ENCODE measurements around the gene CHST10.
A peak's percentile ranks its signal among the peaks of the same experiment; 100 is the strongest.

CHST10 gene, protein sequence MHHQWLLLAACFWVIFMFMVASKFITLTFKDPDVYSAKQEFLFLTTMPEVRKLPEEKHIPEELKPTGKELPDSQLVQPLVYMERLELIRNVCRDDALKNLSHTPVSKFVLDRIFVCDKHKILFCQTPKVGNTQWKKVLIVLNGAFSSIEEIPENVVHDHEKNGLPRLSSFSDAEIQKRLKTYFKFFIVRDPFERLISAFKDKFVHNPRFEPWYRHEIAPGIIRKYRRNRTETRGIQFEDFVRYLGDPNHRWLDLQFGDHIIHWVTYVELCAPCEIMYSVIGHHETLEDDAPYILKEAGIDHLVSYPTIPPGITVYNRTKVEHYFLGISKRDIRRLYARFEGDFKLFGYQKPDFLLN

DNA sequence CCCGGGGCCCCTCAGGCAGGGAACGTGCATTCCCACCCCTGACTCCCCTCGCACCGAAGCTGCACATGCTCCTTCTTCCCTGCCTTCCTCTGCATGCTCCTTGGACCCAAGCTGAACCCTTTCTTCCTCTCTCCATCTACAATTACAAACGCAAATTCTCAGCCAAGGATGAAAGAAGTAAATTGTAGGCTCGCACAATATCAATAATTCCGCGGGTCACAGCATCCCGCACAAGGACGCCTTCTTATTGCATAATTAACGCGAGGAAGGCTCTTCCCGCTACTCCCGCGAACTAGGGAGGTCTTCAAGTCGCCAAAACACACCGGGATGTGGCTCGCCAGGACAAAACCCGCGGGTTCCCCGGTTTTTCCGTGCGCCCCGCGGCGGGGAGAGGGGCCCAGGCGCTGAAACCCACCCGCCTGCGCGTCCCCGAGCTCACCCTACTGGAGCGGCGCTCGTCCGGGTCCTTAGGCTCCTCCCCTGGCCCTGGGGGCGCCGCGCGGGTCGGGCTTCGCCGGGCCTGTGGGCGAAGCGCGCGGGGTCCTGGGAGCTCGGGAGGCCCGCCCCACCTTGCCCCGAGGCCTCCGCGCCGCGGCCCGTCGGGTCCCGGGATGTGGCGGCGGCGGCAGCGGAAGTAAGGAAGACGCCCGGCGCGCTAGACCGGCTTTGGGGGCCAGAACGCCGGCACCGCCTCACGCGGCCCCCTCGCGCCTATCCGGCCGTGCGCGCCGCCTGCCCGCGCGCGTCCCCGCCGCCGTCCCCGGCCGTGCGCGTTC is at the start of gene CHST10:
CHST10 (minus strand) TSS at position 734 of the 776 bp plus-strand sequence. CDS start 10,993 bp downstream, outside the sequence.
- no peak for DNase-seq (ENCODE audit: low read depth)

- no peak for DNase-seq (ENCODE audit: low read depth)
Measured at GRCh38 chr2:100460904-100461530, 43.5 kb upstream of the CHST10 start.

DNA sequence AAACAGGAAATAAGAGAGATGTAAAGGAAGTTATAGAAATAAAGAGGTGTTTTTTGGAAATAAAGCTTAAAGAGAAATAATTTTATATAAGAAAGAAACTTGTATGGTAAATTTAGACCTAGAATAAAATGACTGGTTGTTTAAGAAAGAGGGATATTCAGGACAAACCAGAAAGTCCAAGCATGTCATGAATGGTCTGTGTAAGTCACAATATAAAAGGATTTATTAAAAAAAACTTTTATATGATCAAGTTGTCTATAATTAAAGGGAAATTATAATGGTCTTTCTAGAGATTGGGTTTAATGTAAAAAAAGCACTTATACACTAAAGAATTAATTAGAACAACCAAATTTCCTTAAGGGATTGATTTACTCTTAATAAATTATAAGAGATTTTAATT is 38.9 kb upstream of the CHST10 start:
- peak; percentile 19 for DNase-seq (ENCODE audit: low read depth)

DNA sequence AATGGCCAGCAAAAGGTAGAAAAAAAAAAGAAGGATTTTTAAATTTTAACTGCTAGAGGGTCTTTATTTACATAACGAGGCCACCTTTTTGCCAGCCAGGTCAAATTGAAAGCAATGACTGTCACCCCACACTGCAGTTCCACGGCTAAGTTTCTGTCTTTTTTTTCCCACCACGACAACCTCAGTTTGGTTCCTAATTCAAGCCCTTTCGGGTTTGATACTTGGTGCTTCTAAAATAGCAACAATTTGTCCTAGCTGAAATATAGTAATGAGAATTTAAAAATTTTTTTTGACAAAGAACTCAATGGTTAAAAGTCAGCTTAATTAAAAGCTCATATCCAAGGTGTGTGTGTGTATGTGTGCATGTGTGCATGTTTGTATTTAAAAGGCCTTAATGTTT is 36.4 kb upstream of the CHST10 start:
- DNase-seq (ENCODE audit: low read depth), result no peak

DNA sequence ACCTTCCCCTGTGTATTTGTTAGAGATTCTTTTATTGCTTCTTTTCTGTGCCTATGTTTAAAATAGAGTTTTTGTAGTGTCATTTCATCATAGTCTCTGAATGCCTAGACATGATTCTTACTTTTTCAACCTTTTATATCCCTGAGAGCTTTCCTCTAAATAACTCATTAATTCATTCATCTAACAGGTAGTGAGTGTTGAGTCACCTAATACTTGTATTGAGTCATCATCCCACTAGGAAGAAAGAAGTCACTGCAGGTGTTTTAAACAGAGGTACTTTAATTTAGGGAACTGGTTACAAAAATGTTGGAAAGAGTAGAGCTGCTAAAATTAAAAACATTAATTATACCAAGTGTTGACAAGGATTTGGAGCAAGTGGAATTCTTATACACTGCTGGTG is 34.3 kb upstream of the CHST10 start:
- DNase-seq (ENCODE audit: low read depth), result no peak

DNA sequence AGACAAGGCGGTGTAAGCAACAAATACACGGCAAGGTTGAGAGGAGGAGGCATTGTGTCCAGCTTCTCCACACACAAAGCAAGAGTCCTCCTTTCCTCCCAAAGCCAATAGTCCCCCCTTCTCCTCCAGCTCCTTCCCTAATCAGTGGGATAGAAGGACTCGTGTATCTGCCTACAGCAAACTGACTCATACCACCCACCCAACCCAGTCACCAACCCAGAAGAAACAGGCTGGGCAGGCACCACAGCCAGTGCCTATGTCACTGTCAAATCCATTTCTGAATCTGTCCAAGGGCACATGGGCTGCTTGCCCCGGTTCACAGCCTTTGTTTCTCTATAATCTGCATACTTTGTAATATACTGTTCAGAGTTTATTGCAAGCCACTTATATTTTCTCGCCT is 33.6 kb upstream of the CHST10 start:
- DNase-seq (ENCODE audit: low read depth), result no peak

DNA sequence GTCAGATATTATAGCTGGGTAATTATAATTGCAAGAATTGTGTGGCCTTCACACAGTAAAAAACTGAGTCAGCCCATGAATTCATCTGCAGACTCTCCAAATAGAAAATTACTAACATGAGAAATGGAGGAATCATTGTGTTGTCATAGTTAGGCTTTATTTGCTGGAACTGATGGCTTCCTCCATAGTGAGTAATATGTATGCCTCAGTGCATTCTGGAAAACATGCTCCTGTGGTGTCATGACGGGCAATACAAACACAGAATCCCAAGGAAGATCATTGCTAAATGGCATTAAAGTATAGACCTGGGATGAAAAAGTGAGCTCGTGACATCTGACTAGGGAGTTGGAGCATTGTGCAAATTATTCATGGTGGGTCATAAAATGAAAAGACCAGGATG is 29.2 kb upstream of the CHST10 start:
- DNase-seq (ENCODE audit: low read depth), result peak; percentile 13

DNA sequence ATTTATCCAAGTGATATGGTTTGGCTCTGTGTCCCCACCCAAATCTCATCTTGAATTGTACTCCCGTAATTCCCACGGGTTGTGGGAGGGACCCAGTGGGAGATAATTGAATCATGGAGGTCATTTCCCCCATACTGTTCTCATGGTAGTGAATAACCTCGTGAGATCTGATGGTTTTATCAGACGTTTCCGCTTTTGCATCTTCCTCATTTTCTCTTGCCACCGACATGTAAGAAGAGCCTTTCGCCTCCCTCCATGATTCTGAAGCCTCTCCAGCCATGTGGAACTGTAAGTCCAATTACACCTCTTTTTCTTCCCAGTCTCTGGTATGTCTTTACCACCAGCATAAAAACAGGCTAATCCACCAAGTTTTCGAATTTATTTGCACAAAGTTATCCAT is 20.3 kb upstream of the CHST10 start:
- no peak for DNase-seq (ENCODE audit: low read depth)

GRCh38 chr2:100429726-100430125 is 12.3 kb upstream of the CHST10 start:
- no peak for DNase-seq (ENCODE audit: low read depth)

DNA sequence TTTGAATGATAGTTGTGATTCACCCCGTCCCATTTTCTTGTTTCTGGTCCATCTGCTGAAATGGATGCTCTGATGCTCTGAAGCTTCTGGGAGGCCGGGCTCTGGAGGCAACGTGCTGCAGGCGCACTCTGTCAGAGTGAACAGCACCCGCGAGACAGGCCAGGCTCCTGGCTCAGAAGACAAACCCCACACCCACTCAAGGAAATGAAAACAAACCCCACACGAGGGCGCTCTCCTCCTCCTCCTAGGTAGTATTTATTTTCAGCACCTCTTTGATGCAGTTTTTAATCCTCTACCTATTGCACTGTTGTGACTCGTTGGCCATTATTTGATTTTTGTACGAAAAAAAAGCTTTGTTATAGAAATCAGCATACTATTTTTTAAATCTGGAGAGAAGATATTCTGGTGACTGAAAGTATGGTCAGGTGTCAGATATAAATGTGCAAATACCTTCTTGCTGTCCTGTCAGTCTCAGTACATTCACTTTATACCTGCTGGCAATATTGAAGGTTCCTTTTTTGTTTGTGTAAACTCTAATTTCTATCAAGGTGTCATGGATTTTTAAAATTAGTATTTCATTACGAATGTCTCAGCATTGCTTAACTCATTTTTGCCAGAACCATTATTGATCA is 10.3 kb upstream of the CHST10 start:
- no peak for DNase-seq (ENCODE audit: low read depth)

DNA sequence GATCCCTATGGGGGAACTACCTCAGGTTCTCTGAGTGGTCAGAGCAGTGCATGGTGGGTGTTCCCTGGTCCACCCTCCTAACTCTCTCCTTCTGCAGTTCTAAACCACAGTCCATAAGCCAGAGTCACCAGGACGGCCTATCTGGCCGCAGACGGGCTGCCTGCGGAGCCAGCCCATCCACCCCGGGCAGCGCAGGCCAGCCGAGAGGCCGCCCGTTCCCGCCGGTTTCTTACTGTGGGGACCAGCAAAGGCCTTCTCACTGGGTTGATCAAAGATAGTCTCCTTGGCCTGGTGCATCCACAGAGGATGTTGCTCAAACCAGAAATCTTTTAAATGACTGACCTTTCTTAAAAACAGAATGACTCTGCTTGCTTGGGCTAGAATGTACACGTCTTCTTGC is 9.6 kb upstream of the CHST10 start:
- no peak for DNase-seq (ENCODE audit: low read depth)

- DNase-seq (ENCODE audit: low read depth), result no peak
Measured at GRCh38 chr2:100426384-100426720, 8.9 kb upstream of the CHST10 start.

DNA sequence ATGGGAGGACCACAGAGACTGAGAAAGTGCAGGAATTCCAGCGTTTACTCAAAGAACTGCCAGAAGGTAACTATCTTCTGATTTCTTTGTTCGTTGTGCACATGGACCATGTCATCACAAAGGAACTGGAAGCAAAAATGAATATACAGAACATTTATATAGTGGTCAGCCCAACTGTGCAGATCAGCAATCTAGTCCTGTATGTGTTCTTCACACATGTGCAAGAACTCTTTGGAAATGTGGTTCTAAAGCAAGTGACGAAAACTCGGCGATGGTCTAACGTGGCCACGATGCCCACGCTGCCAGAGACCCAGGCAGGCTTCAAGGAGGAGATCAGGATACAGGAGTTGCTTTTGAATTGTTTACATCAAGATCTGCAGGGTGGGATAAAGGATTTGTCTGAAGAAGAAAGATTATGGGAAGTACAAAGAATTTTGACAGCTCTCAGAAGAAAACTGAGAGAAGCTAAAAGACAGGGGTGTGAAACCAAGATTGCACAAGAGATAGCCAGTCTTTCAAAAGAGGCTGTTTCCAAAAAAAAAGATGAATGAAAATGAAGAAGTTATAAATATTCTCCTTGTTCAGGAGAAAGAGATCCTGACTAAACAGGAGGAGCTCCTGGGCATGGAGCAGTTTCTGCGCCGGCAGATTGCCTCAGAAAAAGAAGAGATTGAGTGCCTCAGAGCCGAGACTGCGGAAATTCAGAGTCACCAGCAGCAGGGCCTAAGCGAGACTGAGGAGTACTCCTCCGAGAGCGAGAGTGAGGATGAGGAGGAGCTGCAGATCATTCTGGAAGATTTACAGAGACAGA is 8.3 kb upstream of the CHST10 start:
- DNase-seq (ENCODE audit: low read depth), result no peak

- no peak for DNase-seq (ENCODE audit: low read depth)
Measured at GRCh38 chr2:100425107-100425506, 7.6 kb upstream of the CHST10 start.

GRCh38 chr2:100424277-100424875 is 6.9 kb upstream of the CHST10 start:
- no peak for DNase-seq (ENCODE audit: low read depth)

DNA sequence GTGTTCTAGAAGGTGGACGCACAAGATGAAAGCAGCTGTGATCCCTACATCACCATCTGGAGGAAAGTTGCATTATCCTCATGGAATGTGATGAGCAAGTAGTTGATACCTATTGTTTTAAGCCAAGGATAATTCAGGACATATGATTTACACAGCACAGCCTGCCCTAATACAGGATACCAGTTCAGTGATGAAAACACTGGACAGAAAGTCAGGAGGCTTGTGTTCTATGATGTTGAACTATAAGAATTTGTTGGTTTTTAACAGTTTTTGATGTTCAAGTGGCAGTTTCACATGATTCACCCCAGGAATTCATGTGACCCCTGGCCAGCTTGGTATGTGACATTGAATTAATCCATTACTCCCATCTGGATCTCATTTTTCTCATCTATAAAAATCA is 6.2 kb upstream of the CHST10 start:
- peak; percentile 85 for DNase-seq (ENCODE audit: low read depth)

DNA sequence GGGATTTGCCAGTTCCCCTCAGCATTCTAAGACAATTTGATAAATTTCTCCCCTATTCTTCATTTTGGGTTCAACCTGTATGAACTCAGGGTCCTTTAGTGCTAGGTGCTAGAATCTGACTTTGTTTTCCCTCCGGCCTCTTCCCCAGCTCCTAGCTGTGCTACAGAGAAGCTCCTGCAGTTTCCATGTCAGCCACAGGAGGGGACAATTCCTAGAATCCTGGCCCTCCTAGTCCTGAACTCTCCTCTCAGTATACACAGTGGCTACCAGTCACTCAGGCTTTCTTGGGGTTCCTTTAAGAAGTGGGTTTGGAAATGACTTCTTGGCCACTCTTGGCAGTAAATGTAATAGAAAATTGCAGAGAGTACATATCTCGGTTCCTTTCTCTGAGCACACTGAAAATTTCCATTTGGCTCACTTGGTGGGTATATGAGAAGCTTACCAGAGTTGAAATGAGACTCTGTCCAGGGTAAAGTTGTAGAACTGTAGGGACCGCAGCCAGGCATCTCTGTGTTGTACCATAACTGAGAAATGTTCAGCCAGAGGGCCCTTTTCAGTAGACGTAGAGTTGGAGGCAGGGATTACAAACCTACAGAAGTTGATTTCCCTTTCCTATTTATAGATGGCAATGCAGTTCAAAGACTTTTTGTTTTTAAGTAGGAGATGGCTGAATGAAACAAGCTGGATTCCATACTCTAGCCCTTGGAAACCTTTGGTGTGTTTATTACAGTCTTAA is 5.0 kb upstream of the CHST10 start:
- no peak for DNase-seq (ENCODE audit: low read depth)

DNA sequence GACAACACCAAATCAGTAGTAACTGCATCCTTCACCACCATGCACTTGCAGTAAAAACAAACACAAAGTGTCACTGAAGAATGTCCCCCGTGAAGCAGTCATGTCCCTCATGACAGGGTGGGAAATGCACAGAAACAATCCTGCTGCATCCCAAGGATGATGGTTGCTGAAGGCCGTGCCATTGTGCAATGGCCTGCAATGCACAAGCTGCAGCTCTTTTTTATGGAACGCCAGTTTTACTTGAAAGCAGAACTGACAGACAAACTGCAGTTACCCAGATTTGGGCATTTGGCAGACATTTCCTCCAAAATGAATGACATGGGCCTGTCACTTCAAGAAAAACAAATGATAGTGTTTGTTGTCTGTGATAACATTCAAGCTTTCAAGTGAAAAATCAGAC is 2.4 kb upstream of the CHST10 start:
- DNase-seq (ENCODE audit: low read depth), result no peak

DNA sequence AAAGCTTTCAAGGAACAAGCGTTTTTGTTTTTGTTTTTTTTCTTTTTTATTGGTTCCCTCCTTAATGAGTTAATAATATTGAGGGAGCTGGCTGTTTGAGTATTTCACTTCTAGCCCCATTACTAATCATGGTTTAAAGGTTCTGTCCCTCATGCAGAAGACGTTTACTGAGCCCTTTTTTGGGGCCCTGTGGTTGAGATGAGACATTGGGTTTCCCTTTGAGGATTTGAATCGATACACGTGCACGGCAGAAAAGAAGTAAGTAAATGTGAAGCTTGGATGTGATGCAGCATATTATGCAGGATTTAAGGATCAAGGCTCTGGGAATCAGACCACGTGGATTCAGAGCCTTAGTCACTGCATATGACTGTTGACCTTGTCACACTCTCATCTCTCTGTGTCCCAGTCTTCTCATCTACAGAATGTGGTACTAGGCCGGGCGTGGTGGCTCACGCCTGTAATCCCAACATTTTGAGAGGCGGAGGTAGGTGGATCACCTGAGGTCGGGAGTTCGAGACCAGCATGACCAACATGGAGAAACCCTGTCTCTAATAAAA is 1.0 kb upstream of the CHST10 start:
- DNase-seq (ENCODE audit: low read depth), result no peak

- DNase-seq (ENCODE audit: low read depth), result no peak
Measured at GRCh38 chr2:100417711-100418124, 250 bp upstream of the CHST10 start.
